Embryonic facial prominence (tissue), 1 donor: ENCODE results near the gene ADARB1.

ENCODE experiments used
- DNase-seq: peaks from one replicate; pipeline ENCODE4 v3.0.0-alpha.2; 2016; ENCODE audit errors: extremely low spot score

ADARB1 gene

GRCh38 chr21:45264146-45264911 lies 189.9 kb downstream of the ADARB1 start:
- DNase-seq = no peak

GRCh38 chr21:45264912-45265515 lies 190.6 kb downstream of the ADARB1 start:
- DNase-seq = no peak

GRCh38 chr21:45265721-45266517 lies 191.5 kb downstream of the ADARB1 start:
- DNase-seq = no peak

- no peak for DNase-seq
Observed at GRCh38 chr21:45266518-45267389, 192.4 kb downstream of the ADARB1 start.

GRCh38 chr21:45267390-45267760 lies 193.0 kb downstream of the ADARB1 start:
- no peak for DNase-seq

- no peak for DNase-seq
Observed at GRCh38 chr21:45269861-45270260, 195.5 kb downstream of the ADARB1 start.

GRCh38 chr21:45270306-45270821 lies 196.0 kb downstream of the ADARB1 start:
- DNase-seq = no peak
